GM23338 (cell line): ENCODE data around the gene GRIK1. TPM values are rescaled to one million over a fixed set of nuclear protein-coding genes. Genes with fewer than 3 reads are reported as not detected.

Experiments
- ATAC-seq: fragments of 200-7000 bp; cut with Tn5 transposase; 3 replicates; pipeline ENCODE4 v1.9.1; 2020
- DNase-seq: peaks from one replicate; pipeline ENCODE4 v3.0.0-alpha.2; 2015; ENCODE audit warnings: low spot score
- H2AFZ ChIP-seq: fragments of 200-600 bp; sonication (generic); 2 replicates; pipeline ENCODE4 v1.8.0; 2016; ENCODE audit warnings: antibody characterized with exemption, mild to moderate bottlenecking, moderate library complexity
- H3F3A ChIP-seq: fragments of 200-600 bp; sonication (generic); replicated peaks from 2 replicates; pipeline ENCODE4 v1.8.0; 2017; ENCODE audit warnings: antibody characterized with exemption, mixed run types, low read depth
- H3K27ac ChIP-seq: fragments of 200-600 bp; sonication (generic); 2 replicates; pipeline ENCODE4 v1.6.1; 2016; ENCODE audit warnings: low read depth
- H3K27me3 ChIP-seq: fragments of 200-600 bp; sonication (generic); 2 replicates; pipeline ENCODE4 v1.8.0; 2016; ENCODE audit warnings: mild to moderate bottlenecking, mixed run types, moderate library complexity; ENCODE audit not compliant: insufficient read depth
- H3K36me3 ChIP-seq: fragments of 200-600 bp; sonication (generic); 2 replicates; pipeline ENCODE4 v1.8.0; 2016; ENCODE audit warnings: mild to moderate bottlenecking; ENCODE audit not compliant: insufficient read depth
- H3K4me1 ChIP-seq: fragments of 200-600 bp; sonication (generic); 2 replicates; pipeline ENCODE4 v1.8.0; 2016; ENCODE audit warnings: mild to moderate bottlenecking, moderate library complexity; ENCODE audit not compliant: insufficient read depth
- H3K4me2 ChIP-seq: fragments of 200-600 bp; sonication (generic); 2 replicates; pipeline ENCODE4 v1.7.1; 2017; ENCODE audit warnings: mixed run types
- H3K4me3 ChIP-seq: fragments of 200-600 bp; sonication (generic); 2 replicates; pipeline ENCODE4 v1.6.1; 2016; ENCODE audit warnings: mixed run types
- H3K79me2 ChIP-seq: fragments of 200-600 bp; sonication (generic); replicated peaks from 2 replicates; pipeline ENCODE4 v1.8.0; 2017; ENCODE audit warnings: mild to moderate bottlenecking; ENCODE audit not compliant: insufficient read depth
- H3K9me2 ChIP-seq: fragments of 200-600 bp; sonication (generic); 2 replicates; pipeline ENCODE4 v1.8.0; 2017; ENCODE audit not compliant: insufficient read depth
- H4K20me1 ChIP-seq: fragments of 200-600 bp; sonication (generic); replicated peaks from 2 replicates; pipeline ENCODE4 v1.8.0; 2017; ENCODE audit warnings: mild to moderate bottlenecking; ENCODE audit not compliant: insufficient read depth
- H3K27ac Mint-ChIP-seq: 2 replicates; pipeline ENCODE4 v1.8.0; 2020; ENCODE audit warnings: inconsistent platforms, mild to moderate bottlenecking, moderate library complexity, mixed read lengths
- H3K27me3 Mint-ChIP-seq: 3 replicates; pipeline ENCODE4 v1.8.0; 2022; ENCODE audit warnings: low read depth, mild to moderate bottlenecking, moderate library complexity, mixed read lengths, inconsistent platforms; ENCODE audit not compliant: insufficient read depth, poor library complexity
- H3K36me3 Mint-ChIP-seq: 3 replicates; pipeline ENCODE4 v1.8.0; 2021; ENCODE audit warnings: low read depth, mild to moderate bottlenecking, inconsistent platforms, moderate library complexity, mixed read lengths
- H3K4me1 Mint-ChIP-seq: 3 replicates; pipeline ENCODE4 v1.8.0; 2020; ENCODE audit warnings: mild to moderate bottlenecking, inconsistent platforms, mixed read lengths
- H3K4me3 Mint-ChIP-seq: 3 replicates; pipeline ENCODE4 v1.8.0; 2021; ENCODE audit warnings: moderate library complexity, mild to moderate bottlenecking, inconsistent platforms, mixed read lengths
- H3K9me3 Mint-ChIP-seq: 3 replicates; pipeline ENCODE4 v1.8.0; 2020; ENCODE audit warnings: moderate library complexity, mild to moderate bottlenecking, inconsistent platforms, mixed read lengths
- CREB1 ChIP-seq: fragments of 250-450 bp; sonication (Bioruptor Pico); IDR thresholded peaks from 2 replicates; pipeline ENCODE4 v1.5.0; 2020; ENCODE audit warnings: low read depth, mild to moderate bottlenecking, moderate library complexity
- ETS1 ChIP-seq: IDR thresholded peaks from 2 replicates; pipeline ENCODE4 v1.6.1; 2016; ENCODE audit warnings: antibody characterized with exemption
- JUNB ChIP-seq: IDR thresholded peaks from one replicate; pipeline ENCODE4 v1.6.1; 2016; ENCODE audit warnings: antibody characterized with exemption; ENCODE audit not compliant: unreplicated experiment
- POLR2AphosphoS5 ChIP-seq: IDR thresholded peaks from 2 replicates; pipeline ENCODE4 v1.6.1; 2016; ENCODE audit warnings: antibody characterized with exemption, low read depth
- REST ChIP-seq: IDR thresholded peaks from one replicate; pipeline ENCODE4 v1.6.1; 2018; ENCODE audit warnings: antibody characterized with exemption; ENCODE audit not compliant: unreplicated experiment
- ZNF331 ChIP-seq: fragments of 250-450 bp; sonication (Bioruptor Pico); IDR thresholded peaks from 2 replicates; pipeline ENCODE4 v1.5.0; 2020; ENCODE audit warnings: low read depth, mild to moderate bottlenecking, moderate library complexity
- polyA plus RNA-seq: library from polyadenylated mRNA; unstranded; fragments of >200 nt; fragmentation: Nextera tagmentation; extraction: Ambion mirVana; gene quantifications from 2 replicates; pipeline ENCODE4 v1.2.1, GENCODE V29; 2016
- total RNA-seq: library from RNA; depleted of rRNA; stranded (reverse); fragments of >200 nt; shearing (Covaris generic); gene quantifications from 2 replicates; pipeline ENCODE4 v1.2.3, GENCODE V29; 2014

The GRIK1 gene
- total and polyA plus RNA-seq, 2 experiments from 2014 or later: 0.18 to 0.42 TPM

GRCh38 chr21:29888437-29888836, 51.4 kb downstream of the GRIK1 start:
- Mint-ChIP-seq H3K4me3 (no peak overlapping the region), H3K27ac (no peak overlapping the region), H3K4me1 (no peaks in the 10 kb centered on the region), H3K36me3 (no peaks in the 10 kb centered on the region), H3K27me3 (no peaks in the 10 kb centered on the region), H3K9me3 (no peaks in the 10 kb centered on the region)
- H3F3A ChIP-seq: no peaks in the 10 kb centered on the region
- no peak overlapping the region for H3K27ac ChIP-seq
- H3K79me2 ChIP-seq: no peaks in the 10 kb centered on the region
- no peak for ATAC-seq
- H2AFZ ChIP-seq: no peak overlapping the region
- H3K9me2 ChIP-seq: no peaks in the 10 kb centered on the region
- H3K4me1 ChIP-seq: no peaks in the 10 kb centered on the region
- H3K27me3 ChIP-seq: no peaks in the 10 kb centered on the region
- H3K36me3 ChIP-seq: no peaks in the 10 kb centered on the region
- DNase-seq: no peak
- H4K20me1 ChIP-seq: no peaks in the 10 kb centered on the region
- no peak overlapping the region for H3K4me2 ChIP-seq
- no peak overlapping the region for H3K4me3 ChIP-seq
- no peak for TF ChIP-seq ZNF331
- no peak for TF ChIP-seq REST
- TF ChIP-seq CREB1 (CRISPR knock-in tag): no peak
- no peak for TF ChIP-seq POLR2AphosphoS5

- Mint-ChIP-seq H3K36me3 (no peaks in the 10 kb centered on the region), H3K27ac (no peak overlapping the region), H3K4me3 (no peak overlapping the region), H3K4me1 (no peaks in the 10 kb centered on the region), H3K9me3 (no peaks in the 10 kb centered on the region), H3K27me3 (no peaks in the 10 kb centered on the region)
- no peaks in the 10 kb centered on the region for H4K20me1 ChIP-seq
- no peaks in the 10 kb centered on the region for H3K27me3 ChIP-seq
- ATAC-seq (no peak), DNase-seq (no peak)
- no peak overlapping the region for H3K4me2 ChIP-seq
- TF ChIP-seq JUNB (no peak), ETS1 (no peak), REST (no peak)
- H3K4me1 ChIP-seq: no peaks in the 10 kb centered on the region
- H3K9me2 ChIP-seq: no peaks in the 10 kb centered on the region
- H3K4me3 ChIP-seq: no peak overlapping the region
- no peaks in the 10 kb centered on the region for H3K79me2 ChIP-seq
- no peak overlapping the region for H3K27ac ChIP-seq
- no peaks in the 10 kb centered on the region for H3F3A ChIP-seq
- no peak overlapping the region for H2AFZ ChIP-seq
- no peaks in the 10 kb centered on the region for H3K36me3 ChIP-seq
These were observed 52.3 kb downstream of the GRIK1 start for GRCh38 chr21:29887313-29888009.
